GM18907 (cell line): Measurements from ENCODE around the gene NUTM2A.
"Not testable (repeated sequence)": the region's sequence is repeated elsewhere in the genome, so short reads cannot be mapped to it uniquely, and the experiment has no call there.

Experiments used
- ATAC-seq: cut with Tn5 transposase; IDR thresholded peaks from one replicate; pipeline ENCODE4 v1.9.1; 2021; ENCODE audit warnings: mild to moderate bottlenecking, moderate library complexity; ENCODE audit not compliant: unreplicated experiment

The NUTM2A gene

DNA sequence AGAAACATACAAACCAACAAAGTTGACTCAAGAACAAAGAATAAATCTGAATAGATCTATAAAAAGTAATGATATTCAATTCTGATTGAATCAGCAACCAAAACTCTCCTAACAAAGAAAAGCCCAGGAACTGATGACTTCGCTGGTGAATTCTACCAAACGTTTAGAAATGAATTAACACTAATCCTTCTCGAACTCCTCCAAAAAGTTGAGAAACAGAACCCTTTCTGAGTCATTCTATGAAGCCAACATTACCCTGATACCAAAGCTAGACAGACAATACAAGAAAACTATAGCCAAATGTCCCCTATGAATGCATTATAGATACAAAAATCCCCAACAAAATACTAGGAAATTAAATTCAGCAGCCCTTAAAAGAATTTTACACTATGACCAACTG, 16.9 kb downstream of the NUTM2A start:
- ATAC-seq, result not testable (repeated sequence)

DNA sequence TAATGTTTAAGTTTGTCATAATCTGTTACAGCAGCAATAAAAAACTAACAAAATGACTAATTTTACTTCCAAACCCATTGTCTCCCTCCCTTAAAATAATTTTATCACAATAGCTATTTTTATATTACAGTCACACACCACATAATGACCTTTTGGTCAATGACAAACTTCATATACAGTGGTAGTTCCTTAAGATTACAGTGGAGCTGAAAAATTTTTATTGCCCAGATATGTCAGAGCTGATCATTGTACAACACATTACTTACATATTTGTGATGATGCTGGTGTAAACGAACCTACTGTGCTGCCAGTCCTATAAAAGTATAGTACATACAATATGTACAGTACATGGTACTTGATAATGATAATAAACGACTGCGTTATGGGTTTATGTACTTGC, 22.1 kb downstream of the NUTM2A start:
- ATAC-seq, result not testable (repeated sequence)

DNA sequence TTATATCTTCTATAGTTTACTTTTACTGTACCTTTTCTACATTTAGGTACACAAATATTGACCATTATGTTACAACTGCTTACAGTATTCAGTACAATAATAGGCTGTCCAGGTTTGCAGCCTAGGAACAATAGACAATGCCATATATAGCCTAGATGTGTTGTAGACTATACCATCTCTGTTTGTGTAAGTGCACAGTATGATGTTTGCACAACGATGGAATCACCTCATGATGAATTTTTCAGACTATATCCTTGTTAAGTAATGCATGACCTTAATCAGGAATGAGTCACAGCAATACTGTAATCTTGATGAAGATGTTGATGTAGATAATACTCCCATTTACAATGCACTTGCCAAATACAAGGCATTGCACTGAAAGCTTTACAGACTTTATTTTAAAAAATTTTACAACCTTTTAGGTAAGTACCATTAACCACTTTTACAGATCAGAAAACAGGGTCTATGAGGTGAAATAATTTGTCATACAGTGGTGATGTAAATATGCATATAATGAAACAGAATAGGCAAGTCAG, 23.6 kb downstream of the NUTM2A start:
- ATAC-seq, result not testable (repeated sequence)

DNA sequence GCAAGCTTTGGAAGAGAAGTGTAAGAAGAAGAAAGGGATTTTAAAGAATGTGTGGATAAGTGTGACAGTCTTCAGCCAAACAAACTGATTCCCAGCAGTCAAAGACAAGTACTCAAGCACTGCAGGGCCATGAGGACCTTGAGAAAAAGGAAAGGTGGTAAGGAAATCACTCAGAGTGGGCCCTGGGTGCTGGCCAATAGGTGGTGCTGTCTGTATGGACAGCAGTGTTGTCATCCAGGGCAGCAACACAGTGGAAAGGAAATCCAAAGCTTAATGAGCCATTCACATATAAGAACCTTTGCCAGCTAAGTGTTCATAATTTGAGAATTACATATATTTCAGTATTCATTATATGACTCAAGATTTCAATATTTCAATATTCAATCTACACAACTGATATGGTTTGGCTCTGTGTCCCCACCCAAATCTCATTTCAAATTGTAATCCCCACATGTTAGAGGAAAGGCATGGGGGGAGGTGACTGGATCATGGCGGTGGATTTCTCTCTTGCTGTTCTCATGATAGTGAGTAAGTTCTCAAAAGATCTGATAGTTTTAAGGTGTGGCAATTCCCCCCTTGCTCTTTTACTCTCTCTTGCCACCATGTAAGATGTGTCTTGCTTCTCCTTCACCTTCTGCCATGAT, 55.6 kb downstream of the NUTM2A start:
- not testable (repeated sequence) for ATAC-seq
